Gastrocnemius medialis (tissue), 4 donors: ENCODE results near the gene SYNRG. TPM values are rescaled to one million over a fixed set of nuclear protein-coding genes. Genes with fewer than 3 reads are reported as not detected.

ENCODE experiments used
- ATAC-seq, 2 donors: fragments of 150-250 bp; one replicate each; pipeline ENCODE4 v1.9.1; 2016
- DNase-seq, 2 donors: peaks; one replicate each; pipeline ENCODE4 v3.0.0-alpha.2; 2019
- H3K27ac ChIP-seq, 4 donors: fragments of 200-600 bp; sonication (generic); 1 replicate in 1 of 4; 2 replicates in 3 of 4; pipeline ENCODE4 v1.5.1; 2016 to 2018; ENCODE audit warnings: mild to moderate bottlenecking in 2 of 4, moderate library complexity in 1 of 4
- H3K27me3 ChIP-seq, 3 donors: fragments of 200-600 bp; sonication (generic) in 2 of 3; 1 replicate in 1 of 3; 2 replicates in 2 of 3; pipeline versions ENCODE4 v1.5.1 to v1.6.0; 2016 to 2019; ENCODE audit warnings: mild to moderate bottlenecking in 1 of 3, moderate library complexity in 1 of 3
- H3K36me3 ChIP-seq, 2 donors: fragments of 200-600 bp; sonication (generic) in 1 of 2; one replicate each; pipeline ENCODE4 v1.5.1; 2017 to 2018
- H3K4me1 ChIP-seq, 2 donors: fragments of 200-600 bp; sonication (generic) in 1 of 2; one replicate each; pipeline ENCODE4 v1.5.1; 2016 to 2017; ENCODE audit warnings: mild to moderate bottlenecking in 2 of 2
- H3K4me3 ChIP-seq, 4 donors: fragments of 200-600 bp; sonication (generic) in 3 of 4; 1 replicate in 1 of 4; 2 replicates in 3 of 4; pipeline ENCODE4 v1.5.1; 2016 to 2019; ENCODE audit warnings: mild to moderate bottlenecking in 2 of 4
- H3K9me3 ChIP-seq, 3 donors: fragments of 200-600 bp; sonication (generic) in 2 of 3; 1 replicate in 1 of 3; 2 replicates in 2 of 3; pipeline ENCODE4 v1.5.1; 2016 to 2019
- CTCF ChIP-seq, 5 experiments: fragments of 450-650 bp in 3 of 5; fragments of 200-600 bp in 2 of 5; sonication (generic) in 2 of 5; IDR thresholded peaks in 4 of 5; conservative IDR thresholded peaks in 1 of 5; 1 replicate in 4 of 5; 2 replicates in 1 of 5; pipeline ENCODE4 v1.5.1; 2016 to 2019; ENCODE audit warnings: antibody characterized with exemption in 5 of 5, mild to moderate bottlenecking in 3 of 5, moderate library complexity in 3 of 5
- POLR2A ChIP-seq, 2 donors: fragments of 450-650 bp; IDR thresholded peaks; one replicate each; pipeline ENCODE4 v1.6.1; 2017; ENCODE audit warnings: antibody characterized with exemption in 2 of 2, mild to moderate bottlenecking in 2 of 2, moderate library complexity in 2 of 2
- in situ Hi-C, 4 donors: fragments of 200-750 bp; cut with MboI; loops; one replicate each; pipeline versions ENCODE4 v1.15.0 to v1.8.0; 2017; ENCODE audit warnings: low sequenced_read_pairs in 4 of 4
- intact Hi-C: fragments of 100-400 bp; cut with DNase I; formaldehyde crosslinking; loops from one replicate; pipeline ENCODE4 v1.15.1; 2023; ENCODE audit warnings: low total_unique reads
- total RNA-seq, 4 donors: library from RNA; depleted of rRNA; stranded (reverse); fragments of >200 nt; gene quantifications; one replicate each; pipeline versions ENCODE4 v1.1.0 to v1.2.3, GENCODE V29; 2016

The SYNRG gene
- total RNA-seq, 4 donors from 2014 or later, result 16.0 to 25.0 (median 21.9) TPM

GRCh38 chr17:37598145-37598544 is 11.1 kb downstream of the SYNRG start:
- in situ Hi-C loops (no loop called here), intact Hi-C loops (no loop called here)
- no peak overlapping the region for H3K4me3 ChIP-seq
- no peaks in the 10 kb centered on the region for H3K4me1 ChIP-seq
- ATAC-seq, result no peak
- TF ChIP-seq POLR2A (IDR thresholded peaks at IDR 0.05), result no peak
- TF ChIP-seq CTCF (IDR thresholded peaks at IDR 0.05 in 4 of 5, conservative IDR thresholded peaks at IDR 0.05 in 1 of 5), result no peak
- no peaks in the 10 kb centered on the region for H3K27me3 ChIP-seq
- no peak overlapping the region for H3K27ac ChIP-seq
- H3K9me3 ChIP-seq, result no peaks in the 10 kb centered on the region
- DNase-seq, result no peak
- peaks cover 0 to 50% of the 10 kb centered on the region in 2 donors for H3K36me3 ChIP-seq

GRCh38 chr17:37592291-37592690 is 16.9 kb downstream of the SYNRG start:
- intact Hi-C loops, result no loop called here
- in situ Hi-C loops, result no loop called here
- Histone ChIP-seq H3K36me3 (peaks cover 0 to 30% of the 10 kb centered on the region in 2 donors), H3K4me3 (no peak overlapping the region), H3K27ac (no peak overlapping the region), H3K4me1 (no peaks in the 10 kb centered on the region), H3K9me3 (no peaks in the 10 kb centered on the region), H3K27me3 (no peaks in the 10 kb centered on the region)
- ATAC-seq, result no peak
- TF ChIP-seq POLR2A (IDR thresholded peaks at IDR 0.05), result no peak
- TF ChIP-seq CTCF (IDR thresholded peaks at IDR 0.05 in 4 of 5, conservative IDR thresholded peaks at IDR 0.05 in 1 of 5), result no peak
- DNase-seq, result no peak

- no peak for TF ChIP-seq POLR2A (IDR thresholded peaks at IDR 0.05)
- TF ChIP-seq CTCF (IDR thresholded peaks at IDR 0.05 in 4 of 5, conservative IDR thresholded peaks at IDR 0.05 in 1 of 5), result no peak
- Histone ChIP-seq H3K27me3 (no peaks in the 10 kb centered on the region), H3K4me3 (no peak overlapping the region), H3K9me3 (no peaks in the 10 kb centered on the region), H3K36me3 (peaks cover 0 to 61% of the 10 kb centered on the region in 2 donors), H3K27ac (no peak overlapping the region), H3K4me1 (no peaks in the 10 kb centered on the region)
- no peak for DNase-seq
- intact Hi-C loops (no loop called here), in situ Hi-C loops (no loop called here)
- no peak for ATAC-seq
Observed at GRCh38 chr17:37585066-37585465, 24.2 kb downstream of the SYNRG start.

GRCh38 chr17:37576281-37576680 is 32.9 kb downstream of the SYNRG start:
- Histone ChIP-seq H3K27ac (no peak overlapping the region), H3K27me3 (no peaks in the 10 kb centered on the region), H3K9me3 (no peaks in the 10 kb centered on the region), H3K4me3 (no peak overlapping the region), H3K4me1 (no peaks in the 10 kb centered on the region), H3K36me3 (peaks cover 0 to 68% of the 10 kb centered on the region in 2 donors)
- DNase-seq (no peak), ATAC-seq (no peak)
- TF ChIP-seq POLR2A (IDR thresholded peaks at IDR 0.05), result no peak
- no peak for TF ChIP-seq CTCF (IDR thresholded peaks at IDR 0.05 in 4 of 5, conservative IDR thresholded peaks at IDR 0.05 in 1 of 5)
- intact Hi-C loops (no loop called here), in situ Hi-C loops (loop anchor here in 1 of 4 donors (10.0 kb wide), 1 partner anchor 49 kb away; no protein-coding TSS in a partner anchor)

- intact Hi-C loops (no loop called here), in situ Hi-C loops (loop anchor here in 1 of 4 donors (10.0 kb wide), 1 partner anchor 50 kb away; no protein-coding TSS in a partner anchor)
- no peaks in the 10 kb centered on the region for H3K27me3 ChIP-seq
Observed at GRCh38 chr17:37574427-37574826, 34.8 kb downstream of the SYNRG start.

More at GRCh38 chr17:37574427-37574826, 34.8 kb downstream of the SYNRG start:
- DNase-seq (no peak), ATAC-seq (no peak)
- H3K36me3 ChIP-seq, result peaks cover 2 to 73% of the 10 kb centered on the region in 2 donors
- no peaks in the 10 kb centered on the region for H3K4me1 ChIP-seq
- no peaks in the 10 kb centered on the region for H3K9me3 ChIP-seq
- TF ChIP-seq CTCF (IDR thresholded peaks at IDR 0.05 in 4 of 5, conservative IDR thresholded peaks at IDR 0.05 in 1 of 5), result no peak
- no peak for TF ChIP-seq POLR2A (IDR thresholded peaks at IDR 0.05)
- no peak overlapping the region for H3K4me3 ChIP-seq
- H3K27ac ChIP-seq, result no peak overlapping the region
